ENCODE results near the gene SLC9A9. TPM values are rescaled to one million over a fixed set of nuclear protein-coding genes. Genes with fewer than 3 reads are reported as not detected.

The SLC9A9 gene
- total and polyA plus RNA-seq, 7 experiments from 2014 or later = 9.3 to 23.1 (median 16.6) TPM

DNA sequence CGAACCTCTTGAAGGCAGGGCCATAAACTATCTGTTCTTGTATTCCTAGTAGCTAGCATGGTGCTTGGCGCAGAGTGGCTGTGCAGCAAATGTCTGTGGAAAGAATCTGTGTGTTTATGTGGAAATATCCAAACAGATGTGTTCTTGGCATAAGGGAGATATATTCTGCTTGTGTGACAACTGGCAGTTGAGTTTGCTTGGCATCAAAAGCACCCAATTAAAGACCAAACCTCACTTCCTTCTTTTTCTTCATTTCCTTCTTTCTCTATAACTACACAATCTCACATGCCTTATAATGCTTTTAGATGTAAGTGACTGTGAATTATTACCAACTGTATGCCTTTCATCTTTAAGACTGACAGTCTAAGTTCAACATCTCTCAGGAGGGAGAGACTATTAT lies 296.5 kb downstream of the SLC9A9 start:
- no peaks in the 10 kb centered on the region for H3K27me3 ChIP-seq (ENCODE audit: control insufficient read depth in 2 of 2, insufficient read depth in 2 of 2, low read length in 2 of 2)
- no peaks in the 10 kb centered on the region for H3K4me1 ChIP-seq (ENCODE audit: control insufficient read depth in 2 of 2, insufficient read depth in 2 of 2, low read length in 2 of 2)
- intact Hi-C loops (cut with micrococcal nuclease) = no loop called here
- Mint-ChIP-seq H3K27me3 (no peaks in the 10 kb centered on the region), H3K27ac (no peak overlapping the region), H3K4me1 (no peaks in the 10 kb centered on the region), H3K9me3 (peaks cover 0 to 20% (median 4%) of the 10 kb centered on the region in 11 donors), H3K4me3 (no peak overlapping the region), H3K36me3 (peaks cover 22 to 76% (median 73%) of the 10 kb centered on the region in 5 donors)
- peaks cover 0 to 7% (median 4%) of the 10 kb centered on the region in 3 experiments for H3K36me3 ChIP-seq (ENCODE audit: control insufficient read depth in 2 of 3, insufficient read depth in 3 of 3, low read length in 3 of 3)
- H3K4me3 ChIP-seq (ENCODE audit: low read length) = no peak overlapping the region
- no peaks in the 10 kb centered on the region for H3K9me3 ChIP-seq (ENCODE audit: control insufficient read depth in 2 of 3, low read length in 3 of 3)
- ChIA-PET CTCF (no interaction called here), POLR2A (no interaction called here)
- DNase-seq = no peak
- H3K27ac ChIP-seq (ENCODE audit: low read depth, low read length) = no peak overlapping the region
- ATAC-seq = no peak

DNA sequence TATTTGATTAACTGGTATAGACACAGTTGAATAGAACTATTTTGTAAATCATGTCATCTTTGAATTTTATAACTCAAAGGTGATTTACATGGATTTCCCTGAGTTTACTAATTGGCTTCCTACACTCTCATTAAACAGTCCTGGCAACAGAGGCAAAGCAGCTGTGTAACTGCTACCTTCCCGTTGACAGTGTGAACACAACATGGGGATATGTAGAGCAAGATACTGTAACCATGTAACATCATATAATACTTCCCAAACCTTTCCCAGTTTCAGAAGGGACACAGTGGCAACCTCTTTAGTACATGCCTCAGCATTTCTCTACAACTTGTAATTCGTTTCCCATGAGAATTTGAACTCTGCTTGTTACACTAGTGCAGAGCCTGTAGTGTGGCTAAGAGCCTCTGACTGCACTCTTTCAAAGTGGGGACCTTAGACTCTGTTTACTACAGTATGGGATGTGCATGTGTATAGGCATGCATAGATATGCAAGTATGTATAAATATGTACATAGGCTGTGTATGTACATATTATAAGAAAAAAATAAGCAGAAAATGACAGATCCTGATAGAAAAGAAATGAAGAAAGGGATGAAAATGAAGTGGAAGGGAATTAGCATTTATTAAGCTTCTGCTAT lies 299.3 kb downstream of the SLC9A9 start:
- H3K27me3 Mint-ChIP-seq = no peaks in the 10 kb centered on the region

DNA sequence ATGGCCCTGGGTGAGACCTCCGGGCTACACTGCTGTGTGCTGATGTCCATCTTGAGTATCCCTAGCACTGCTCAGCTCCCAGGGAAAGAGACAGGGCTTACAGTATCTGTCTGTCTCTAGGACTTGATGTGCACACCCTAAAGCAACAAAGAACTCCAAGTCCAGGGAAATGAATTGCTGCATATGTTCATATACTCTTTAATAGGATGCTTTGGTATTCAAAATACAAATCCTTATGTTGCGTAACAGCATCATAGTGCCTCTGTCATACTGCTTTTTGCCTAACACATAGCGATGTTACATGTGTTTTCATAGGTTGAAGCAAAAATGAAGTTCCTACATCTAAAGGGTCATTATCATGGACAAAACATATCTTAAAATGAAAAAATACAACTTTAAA lies 299.9 kb downstream of the SLC9A9 start:
- Histone ChIP-seq H3K4me1 (ENCODE audit: control insufficient read depth in 2 of 2, insufficient read depth in 2 of 2, low read length in 2 of 2) (no peaks in the 10 kb centered on the region), H3K27ac (ENCODE audit: low read depth, low read length) (no peak overlapping the region), H3K4me3 (ENCODE audit: low read length) (no peak overlapping the region), H3K9me3 (ENCODE audit: control insufficient read depth in 2 of 3, low read length in 3 of 3) (no peaks in the 10 kb centered on the region), H3K36me3 (ENCODE audit: control insufficient read depth in 2 of 3, insufficient read depth in 3 of 3, low read length in 3 of 3) (peaks cover 0 to 11% (median 4%) of the 10 kb centered on the region in 3 experiments), H3K27me3 (ENCODE audit: control insufficient read depth in 2 of 2, insufficient read depth in 2 of 2, low read length in 2 of 2) (no peaks in the 10 kb centered on the region)
- ATAC-seq = no peak
- intact Hi-C loops (cut with micrococcal nuclease) = no loop called here
- Mint-ChIP-seq H3K9me3 (peaks cover 0 to 19% (median 3%) of the 10 kb centered on the region in 11 donors), H3K27ac (no peak overlapping the region), H3K36me3 (peaks cover 27 to 85% (median 80%) of the 10 kb centered on the region in 5 donors), H3K4me3 (no peak overlapping the region), H3K4me1 (no peaks in the 10 kb centered on the region), H3K27me3 (no peaks in the 10 kb centered on the region)
- DNase-seq = no peak
- ChIA-PET CTCF (no interaction called here), POLR2A (no interaction called here)

More for the DNA sequence above, 299.3 kb downstream of the SLC9A9 start:
- H3K4me1 ChIP-seq (ENCODE audit: control insufficient read depth in 2 of 2, insufficient read depth in 2 of 2, low read length in 2 of 2) = no peaks in the 10 kb centered on the region
- no peak overlapping the region for H3K27ac Mint-ChIP-seq
- H3K27me3 ChIP-seq (ENCODE audit: control insufficient read depth in 2 of 2, insufficient read depth in 2 of 2, low read length in 2 of 2) = no peaks in the 10 kb centered on the region
- peaks cover 0 to 19% (median 3%) of the 10 kb centered on the region in 11 donors for H3K9me3 Mint-ChIP-seq
- H3K4me3 Mint-ChIP-seq = no peak overlapping the region
- H3K36me3 Mint-ChIP-seq = peaks cover 27 to 81% (median 77%) of the 10 kb centered on the region in 5 donors
- no peak overlapping the region for H3K27ac ChIP-seq (ENCODE audit: low read depth, low read length)
- H3K9me3 ChIP-seq (ENCODE audit: control insufficient read depth in 2 of 3, low read length in 3 of 3) = no peaks in the 10 kb centered on the region
- CTCF ChIA-PET = no interaction called here
- no peaks in the 10 kb centered on the region for H3K4me1 Mint-ChIP-seq
- intact Hi-C loops (cut with micrococcal nuclease) = no loop called here
- ATAC-seq = no peak
- no peak for DNase-seq
- peaks cover 0 to 11% (median 4%) of the 10 kb centered on the region in 3 experiments for H3K36me3 ChIP-seq (ENCODE audit: control insufficient read depth in 2 of 3, insufficient read depth in 3 of 3, low read length in 3 of 3)
- POLR2A ChIA-PET = no interaction called here
- H3K4me3 ChIP-seq (ENCODE audit: low read length) = no peak overlapping the region

DNA sequence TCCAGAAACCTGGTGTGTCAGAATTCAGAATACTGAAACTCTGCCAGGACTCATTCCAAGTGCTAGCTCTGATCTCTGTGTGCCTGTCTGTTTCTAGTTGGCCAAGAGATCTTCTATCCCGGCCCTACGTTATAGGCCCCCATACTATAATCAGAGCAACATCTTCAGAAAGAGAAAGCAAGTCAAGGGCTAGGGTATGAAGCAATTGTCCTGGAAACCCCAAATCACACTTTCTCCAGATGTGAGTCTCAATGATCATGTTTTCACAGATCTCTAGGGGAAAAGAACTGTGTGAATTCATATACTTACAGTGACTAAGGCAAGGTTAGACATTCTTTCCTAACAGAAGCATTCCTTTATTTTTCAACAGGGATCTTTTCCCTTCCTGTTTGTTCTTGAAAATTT lies 309.7 kb downstream of the SLC9A9 start:
- Mint-ChIP-seq H3K4me3 (no peak overlapping the region), H3K9me3 (peaks cover 0 to 3% (median 0%) of the 10 kb centered on the region in 11 donors), H3K27me3 (no peaks in the 10 kb centered on the region), H3K36me3 (peaks cover 0 to 17% (median 0%) of the 10 kb centered on the region in 5 donors), H3K4me1 (peaks cover 0 to 12% (median 0%) of the 10 kb centered on the region in 7 donors), H3K27ac (no peak overlapping the region)
- Histone ChIP-seq H3K36me3 (ENCODE audit: control insufficient read depth in 2 of 3, insufficient read depth in 3 of 3, low read length in 3 of 3) (no peaks in the 10 kb centered on the region), H3K9me3 (ENCODE audit: control insufficient read depth in 2 of 3, low read length in 3 of 3) (no peaks in the 10 kb centered on the region), H3K27me3 (ENCODE audit: control insufficient read depth in 2 of 2, insufficient read depth in 2 of 2, low read length in 2 of 2) (no peaks in the 10 kb centered on the region), H3K4me3 (ENCODE audit: low read length) (no peak overlapping the region), H3K27ac (ENCODE audit: low read depth, low read length) (no peak overlapping the region), H3K4me1 (ENCODE audit: control insufficient read depth in 2 of 2, insufficient read depth in 2 of 2, low read length in 2 of 2) (no peaks in the 10 kb centered on the region)
- intact Hi-C loops (cut with micrococcal nuclease) = no loop called here
- CTCF ChIA-PET = no interaction called here
- no peak for ATAC-seq
- DNase-seq = no peak
- POLR2A ChIA-PET = no interaction called here

DNA sequence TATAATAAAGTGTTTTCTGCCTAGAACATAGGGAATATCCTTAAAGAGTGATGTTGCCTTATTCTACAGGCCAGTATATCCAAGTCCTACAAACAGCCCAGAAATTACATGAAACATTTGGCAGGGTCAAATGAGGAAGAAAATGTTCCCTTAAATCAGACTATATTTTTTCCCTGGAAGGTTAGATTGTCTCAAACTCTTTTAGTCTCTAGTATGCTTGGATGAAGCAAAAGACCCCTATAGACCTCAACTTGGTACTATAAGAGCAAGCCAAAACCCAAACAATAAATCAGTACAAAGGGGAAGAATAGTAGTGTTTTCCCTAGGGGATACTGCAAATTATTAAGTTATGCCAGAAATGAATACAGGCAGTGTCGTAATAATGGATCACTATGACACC lies 310.2 kb downstream of the SLC9A9 start:
- Histone ChIP-seq H3K27me3 (ENCODE audit: control insufficient read depth in 2 of 2, insufficient read depth in 2 of 2, low read length in 2 of 2) (no peaks in the 10 kb centered on the region), H3K36me3 (ENCODE audit: control insufficient read depth in 2 of 3, insufficient read depth in 3 of 3, low read length in 3 of 3) (no peaks in the 10 kb centered on the region), H3K4me1 (ENCODE audit: control insufficient read depth in 2 of 2, insufficient read depth in 2 of 2, low read length in 2 of 2) (no peaks in the 10 kb centered on the region), H3K27ac (ENCODE audit: low read depth, low read length) (no peak overlapping the region), H3K4me3 (ENCODE audit: low read length) (no peak overlapping the region), H3K9me3 (ENCODE audit: control insufficient read depth in 2 of 3, low read length in 3 of 3) (no peaks in the 10 kb centered on the region)
- ChIA-PET POLR2A (interaction anchor here (0.6 kb wide), 1 partner anchor 412 kb away, joined by 3 read pairs; no protein-coding TSS in a partner anchor), CTCF (no interaction called here)
- no peak overlapping the region for H3K4me3 Mint-ChIP-seq
- no peaks in the 10 kb centered on the region for H3K27me3 Mint-ChIP-seq
- peaks cover 0 to 12% (median 0%) of the 10 kb centered on the region in 7 donors for H3K4me1 Mint-ChIP-seq
- peaks cover 0 to 14% (median 0%) of the 10 kb centered on the region in 5 donors for H3K36me3 Mint-ChIP-seq
- H3K9me3 Mint-ChIP-seq = no peaks in the 10 kb centered on the region
- DNase-seq (no peak), ATAC-seq (no peak)
- H3K27ac Mint-ChIP-seq = no peak overlapping the region
- intact Hi-C loops (cut with micrococcal nuclease) = no loop called here

DNA sequence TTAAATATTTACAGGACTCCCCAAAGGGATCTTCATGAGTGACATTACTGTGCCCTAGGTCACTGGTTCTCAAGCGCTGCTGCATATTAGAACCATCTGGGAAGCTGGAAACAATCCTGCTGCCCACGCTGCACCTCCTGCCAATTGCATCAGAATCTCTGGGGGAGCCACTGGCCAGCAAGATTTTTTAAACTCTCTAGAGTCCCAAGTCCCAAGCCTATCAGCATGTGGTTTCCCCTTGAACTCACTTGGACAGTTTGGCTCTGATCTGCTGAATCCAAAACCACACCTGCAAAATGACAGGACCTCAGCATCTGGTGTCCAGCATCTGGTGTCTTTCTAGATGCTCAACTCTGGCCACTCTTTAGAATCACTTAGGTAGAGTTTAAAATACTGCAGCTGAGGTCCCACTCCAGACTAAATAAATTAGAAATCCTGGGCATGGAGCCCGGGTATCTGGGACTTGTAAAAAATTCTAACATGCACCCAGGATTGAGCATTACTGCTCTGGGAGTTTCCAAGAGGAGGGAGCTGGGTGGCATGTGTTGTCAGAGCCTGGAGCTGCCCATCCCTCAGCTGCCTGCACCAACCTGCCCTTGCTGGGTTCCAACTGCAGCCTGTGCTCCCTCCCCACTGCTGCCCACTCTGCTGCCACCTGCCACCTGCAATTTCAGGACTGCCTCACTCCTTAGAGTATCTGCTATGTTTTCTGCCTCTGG lies 311.3 kb downstream of the SLC9A9 start:
- no peak overlapping the region for H3K27ac Mint-ChIP-seq
- Histone ChIP-seq H3K9me3 (ENCODE audit: control insufficient read depth in 2 of 3, low read length in 3 of 3) (no peaks in the 10 kb centered on the region), H3K4me3 (ENCODE audit: low read length) (no peak overlapping the region), H3K36me3 (ENCODE audit: control insufficient read depth in 2 of 3, insufficient read depth in 3 of 3, low read length in 3 of 3) (no peaks in the 10 kb centered on the region), H3K27ac (ENCODE audit: low read depth, low read length) (no peak overlapping the region), H3K4me1 (ENCODE audit: control insufficient read depth in 2 of 2, insufficient read depth in 2 of 2, low read length in 2 of 2) (no peaks in the 10 kb centered on the region), H3K27me3 (ENCODE audit: control insufficient read depth in 2 of 2, insufficient read depth in 2 of 2, low read length in 2 of 2) (no peaks in the 10 kb centered on the region)
- intact Hi-C loops (cut with micrococcal nuclease) = no loop called here
- no peaks in the 10 kb centered on the region for H3K27me3 Mint-ChIP-seq
- ATAC-seq (no peak), DNase-seq (no peak)
- CTCF ChIA-PET = no interaction called here
- no peak overlapping the region for H3K4me3 Mint-ChIP-seq
- H3K36me3 Mint-ChIP-seq = peaks cover 0 to 9% (median 0%) of the 10 kb centered on the region in 5 donors
- POLR2A ChIA-PET = no interaction called here
- peaks cover 0 to 12% (median 0%) of the 10 kb centered on the region in 7 donors for H3K4me1 Mint-ChIP-seq
- no peaks in the 10 kb centered on the region for H3K9me3 Mint-ChIP-seq
